ENCODE results near the gene KCNIP2. TPM values are rescaled to one million over a fixed set of nuclear protein-coding genes. Genes with fewer than 3 reads are reported as not detected.
A peak's percentile ranks its signal among the peaks of the same experiment; 100 is the strongest.

The KCNIP2 gene
- total RNA-seq: 10 to 100 TPM in 1 of 2 donors, 1 to 10 TPM in 1; 1.8 to 13.5 TPM

GRCh38 chr10:101843032-101844021 is at the start of gene KCNIP2:
TSS of gene KCNIP2 (minus strand) at chr10:101843800. CDS start at chr10:101843568, 232 bp downstream.
- ATAC-seq: no peak
- H3K9me3 ChIP-seq: no peaks in the 10 kb centered on the region
- TF ChIP-seq POLR2A (IDR thresholded peaks at IDR 0.05) (no peak), CTCF (IDR thresholded peaks at IDR 0.05) (peak in 6 of 7 experiments; percentile 31 to 48 (median 34))
- no peaks in the 10 kb centered on the region for H3K27me3 ChIP-seq
- peaks cover 0 to 1% of the 10 kb centered on the region in 2 donors for H3K36me3 ChIP-seq (replicated peaks in 1 of 2; ENCODE audit: insufficient read depth in 1 of 2, low read depth in 2 of 2)
- peak; percentile 34 to 49 (median 39) for DNase-seq
- peaks cover 30% of the 10 kb centered on the region for H3K4me1 ChIP-seq
- no peak within 1 kb of the TSS for H3K27ac ChIP-seq
- intact Hi-C loops (cut with DNase I): no loop called here
- H3K4me3 ChIP-seq: no peak within 1 kb of the TSS
- 26 to 64% methylated on average over 23 to 53 of the region's 60 CpGs for WGBS, 2 donors

- Histone ChIP-seq H3K36me3 (replicated peaks in 1 of 2; ENCODE audit: insufficient read depth in 1 of 2, low read depth in 2 of 2) (no peaks in the 10 kb centered on the region), H3K27me3 (no peaks in the 10 kb centered on the region), H3K27ac (no peak overlapping the region), H3K4me3 (no peak overlapping the region), H3K4me1 (peaks cover 7% of the 10 kb centered on the region), H3K9me3 (no peaks in the 10 kb centered on the region)
- 83% methylated on average over 4 of the region's 4 CpGs for WGBS, 2 donors
- ATAC-seq (no peak), DNase-seq (no peak)
- TF ChIP-seq CTCF (IDR thresholded peaks at IDR 0.05) (no peak), POLR2A (IDR thresholded peaks at IDR 0.05) (no peak)
- intact Hi-C loops (cut with DNase I): loop anchor here (10.0 kb wide), 1 partner anchor 122 kb away; no protein-coding TSS in a partner anchor
Measured at GRCh38 chr10:101892782-101893391, 49.3 kb upstream of the KCNIP2 start.

- H3K4me3 ChIP-seq: no peak overlapping the region
- no peaks in the 10 kb centered on the region for H3K9me3 ChIP-seq
- no peak for ATAC-seq
- H3K4me1 ChIP-seq: no peaks in the 10 kb centered on the region
- WGBS, 2 donors: 51 to 55% methylated on average over 5 of the region's 5 CpGs
- no peaks in the 10 kb centered on the region for H3K27me3 ChIP-seq
- TF ChIP-seq POLR2A (IDR thresholded peaks at IDR 0.05) (no peak), CTCF (IDR thresholded peaks at IDR 0.05) (peak; percentile 37 to 77 (median 64))
- H3K27ac ChIP-seq: no peak overlapping the region
- peak; percentile 59 to 80 (median 72) for DNase-seq
- intact Hi-C loops (cut with DNase I): loop anchor here (10.0 kb wide), 1 partner anchor 125 kb away; no protein-coding TSS in a partner anchor
- H3K36me3 ChIP-seq (replicated peaks in 1 of 2; ENCODE audit: insufficient read depth in 1 of 2, low read depth in 2 of 2): no peaks in the 10 kb centered on the region
Measured at GRCh38 chr10:101889256-101890210, 45.9 kb upstream of the KCNIP2 start.

GRCh38 chr10:101888251-101888949 is 44.8 kb upstream of the KCNIP2 start:
- H3K27me3 ChIP-seq: no peaks in the 10 kb centered on the region
- H3K9me3 ChIP-seq: no peaks in the 10 kb centered on the region
- WGBS, 2 donors: 87 to 91% methylated on average over 2 of the region's 2 CpGs
- no peak for TF ChIP-seq POLR2A (IDR thresholded peaks at IDR 0.05)
- TF ChIP-seq CTCF (IDR thresholded peaks at IDR 0.05): no peak
- no peak overlapping the region for H3K4me3 ChIP-seq
- H3K27ac ChIP-seq: no peak overlapping the region
- H3K36me3 ChIP-seq (replicated peaks in 1 of 2; ENCODE audit: insufficient read depth in 1 of 2, low read depth in 2 of 2): no peaks in the 10 kb centered on the region
- intact Hi-C loops (cut with DNase I): no loop called here
- ATAC-seq: no peak
- DNase-seq: no peak
- no peaks in the 10 kb centered on the region for H3K4me1 ChIP-seq
